Colonic mucosa (tissue), 4 donors: ENCODE data around the gene CDH4. TPM values are rescaled to one million over a fixed set of nuclear protein-coding genes. Genes with fewer than 3 reads are reported as not detected.

Source experiments
- DNase-seq: peaks from one replicate; pipeline ENCODE4 v3.0.0-alpha.2; 2020
- H3K27ac ChIP-seq: fragments of 200-600 bp; one replicate; pipeline ENCODE4 v1.8.0; 2021
- H3K27me3 ChIP-seq: fragments of 200-600 bp; one replicate; pipeline ENCODE4 v1.8.0; 2021
- H3K36me3 ChIP-seq: fragments of 200-600 bp; one replicate; pipeline ENCODE4 v1.8.0; 2021
- H3K4me1 ChIP-seq: fragments of 200-600 bp; one replicate; pipeline ENCODE4 v1.8.0; 2021; ENCODE audit warnings: mild to moderate bottlenecking
- H3K4me3 ChIP-seq: fragments of 200-600 bp; one replicate; pipeline ENCODE4 v1.8.0; 2021
- H3K9ac ChIP-seq, 2 donors: one replicate each; pipeline ENCODE4 v1.7.0; 2013; ENCODE audit warnings: control low read depth in 2 of 2, low read depth in 2 of 2, low read length in 2 of 2
- H3K9me3 ChIP-seq: fragments of 200-600 bp; one replicate; pipeline ENCODE4 v1.8.0; 2021
- intact Hi-C: fragments of 100-400 bp; cut with DNase I; formaldehyde crosslinking; loops from one replicate; pipeline ENCODE4 v1.14.1; 2022
- total RNA-seq, 2 donors: library from RNA; stranded (reverse); fragmentation: NEBNext Ultra II Directional in 1 of 2; extraction: Animal tissue kit (Norgen Biotek cat#: 25700) in 1 of 2; gene quantifications; one replicate each; pipeline ENCODE4 v1.2.1, GENCODE V29; 2021
- TF ChIP-seq, protein P1 (sequence below): fragments of 200-600 bp; IDR thresholded peaks from one replicate; pipeline ENCODE4 v1.8.0; 2022; ENCODE audit warnings: antibody characterized with exemption, mild to moderate bottlenecking
- donor health status: healthy.
- donor health status: DM: no; HTN: no; CAD: no.
- donor health status: DM: no; HTN: no; CAD: no.

Gene CDH4
- total RNA-seq, 2 donors from 2014 or later, result 0.08 TPM; not detected in 1

GRCh38 chr20:61396262-61396848 is 144.3 kb downstream of the CDH4 start:
- Histone ChIP-seq H3K9me3 (no peaks in the 10 kb centered on the region), H3K4me3 (no peak overlapping the region), H3K27me3 (no peaks in the 10 kb centered on the region), H3K9ac (no peak overlapping the region), H3K4me1 (no peaks in the 10 kb centered on the region), H3K36me3 (no peaks in the 10 kb centered on the region), H3K27ac (no peak overlapping the region)
- DNase-seq, result no peak
- TF ChIP-seq, protein P1, sequence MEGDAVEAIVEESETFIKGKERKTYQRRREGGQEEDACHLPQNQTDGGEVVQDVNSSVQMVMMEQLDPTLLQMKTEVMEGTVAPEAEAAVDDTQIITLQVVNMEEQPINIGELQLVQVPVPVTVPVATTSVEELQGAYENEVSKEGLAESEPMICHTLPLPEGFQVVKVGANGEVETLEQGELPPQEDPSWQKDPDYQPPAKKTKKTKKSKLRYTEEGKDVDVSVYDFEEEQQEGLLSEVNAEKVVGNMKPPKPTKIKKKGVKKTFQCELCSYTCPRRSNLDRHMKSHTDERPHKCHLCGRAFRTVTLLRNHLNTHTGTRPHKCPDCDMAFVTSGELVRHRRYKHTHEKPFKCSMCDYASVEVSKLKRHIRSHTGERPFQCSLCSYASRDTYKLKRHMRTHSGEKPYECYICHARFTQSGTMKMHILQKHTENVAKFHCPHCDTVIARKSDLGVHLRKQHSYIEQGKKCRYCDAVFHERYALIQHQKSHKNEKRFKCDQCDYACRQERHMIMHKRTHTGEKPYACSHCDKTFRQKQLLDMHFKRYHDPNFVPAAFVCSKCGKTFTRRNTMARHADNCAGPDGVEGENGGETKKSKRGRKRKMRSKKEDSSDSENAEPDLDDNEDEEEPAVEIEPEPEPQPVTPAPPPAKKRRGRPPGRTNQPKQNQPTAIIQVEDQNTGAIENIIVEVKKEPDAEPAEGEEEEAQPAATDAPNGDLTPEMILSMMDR, result no peak
- intact Hi-C loops, result no loop called here

DNA sequence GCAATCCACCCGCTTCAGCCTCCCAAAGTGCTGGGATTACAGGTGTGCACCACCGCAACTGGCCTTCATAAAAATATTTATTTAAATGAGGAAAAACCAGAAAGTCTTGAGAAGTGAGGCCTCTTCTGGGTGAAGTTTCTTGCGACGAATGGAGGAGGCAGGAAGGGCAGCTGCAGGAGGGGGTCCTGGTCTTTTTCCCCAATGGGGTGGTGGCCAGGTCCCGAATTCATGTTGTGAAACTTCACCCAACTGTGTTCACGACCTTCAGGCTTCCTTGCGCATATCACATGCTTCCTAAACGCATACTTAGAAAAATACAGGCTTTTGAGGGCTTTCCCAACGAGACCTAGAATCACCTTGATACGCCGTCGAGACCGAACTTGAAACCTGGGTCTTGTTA is 145.1 kb downstream of the CDH4 start:
- intact Hi-C loops, result no loop called here
- Histone ChIP-seq H3K27ac (no peak overlapping the region), H3K9me3 (no peaks in the 10 kb centered on the region), H3K9ac (no peak overlapping the region), H3K27me3 (no peaks in the 10 kb centered on the region), H3K4me1 (no peaks in the 10 kb centered on the region), H3K4me3 (no peak overlapping the region), H3K36me3 (no peaks in the 10 kb centered on the region)
- no peak for DNase-seq
- TF ChIP-seq, protein P1, result no peak

- no peak overlapping the region for H3K4me3 ChIP-seq
- intact Hi-C loops, result no loop called here
- no peaks in the 10 kb centered on the region for H3K36me3 ChIP-seq
- no peaks in the 10 kb centered on the region for H3K9me3 ChIP-seq
- H3K27me3 ChIP-seq, result no peaks in the 10 kb centered on the region
- no peak overlapping the region for H3K9ac ChIP-seq
- no peaks in the 10 kb centered on the region for H3K4me1 ChIP-seq
- DNase-seq, result no peak
- TF ChIP-seq, protein P1, result no peak
- no peak overlapping the region for H3K27ac ChIP-seq
Observed at GRCh38 chr20:61397790-61398189, 145.7 kb downstream of the CDH4 start.

GRCh38 chr20:61399433-61399832 is 147.4 kb downstream of the CDH4 start:
- no peaks in the 10 kb centered on the region for H3K4me1 ChIP-seq
- H3K9ac ChIP-seq, result no peak overlapping the region
- intact Hi-C loops, result no loop called here
- TF ChIP-seq, protein P1, result no peak
- no peak for DNase-seq
- H3K36me3 ChIP-seq, result no peaks in the 10 kb centered on the region
- no peaks in the 10 kb centered on the region for H3K27me3 ChIP-seq
- no peak overlapping the region for H3K27ac ChIP-seq
- H3K9me3 ChIP-seq, result no peaks in the 10 kb centered on the region
- no peak overlapping the region for H3K4me3 ChIP-seq

DNA sequence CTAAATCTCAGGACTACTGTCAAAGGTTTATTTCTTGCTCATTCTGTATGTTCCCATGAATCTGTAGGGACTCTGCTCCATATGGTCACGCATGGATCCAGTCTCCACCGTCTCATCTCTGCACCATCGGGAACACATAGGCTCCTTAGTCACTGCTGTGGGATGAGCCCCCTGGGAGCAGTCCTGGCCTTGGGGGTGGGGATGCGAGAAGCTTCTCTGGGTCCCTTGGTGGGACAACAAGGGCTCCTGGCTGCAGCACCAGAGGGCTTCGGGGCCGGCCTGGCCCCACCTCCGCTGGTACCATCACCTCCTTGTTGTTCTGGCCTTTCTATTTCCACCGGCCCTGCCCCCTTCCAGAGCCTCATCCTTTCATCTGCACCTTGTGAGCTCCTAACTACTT is 148.4 kb downstream of the CDH4 start:
- intact Hi-C loops, result no loop called here
- Histone ChIP-seq H3K27me3 (no peaks in the 10 kb centered on the region), H3K4me1 (no peaks in the 10 kb centered on the region), H3K9me3 (no peaks in the 10 kb centered on the region), H3K27ac (no peak overlapping the region), H3K36me3 (no peaks in the 10 kb centered on the region), H3K4me3 (no peak overlapping the region), H3K9ac (no peak overlapping the region)
- TF ChIP-seq, protein P1, result no peak
- DNase-seq, result no peak
